HepG2 (cell line): ENCODE measurements around the gene HEY2. TPM values are rescaled to one million over a fixed set of nuclear protein-coding genes. Genes with fewer than 3 reads are reported as not detected.

Source experiments
- ATAC-seq: fragments of 200-7000 bp; cut with Tn5 transposase; 3 replicates; pipeline ENCODE4 v1.9.1; 2020; ENCODE audit warnings: mild to moderate bottlenecking, moderate library complexity
- BruUV-seq: library from RNA; stranded (reverse); fragments of 400-500 nt; replicated peaks from 2 replicates; lab custom pipeline; 2021; lab: Mats Ljungman, UMichigan
- CTCF ChIA-PET: fragments of 300-600 bp; formaldehyde crosslinking; extraction: SDS; loops from one replicate; lab custom pipeline; 2021; ENCODE audit warnings: low total read pairs, inconsistent platforms, low intra/inter-chr PET ratio; lab: Yijun Ruan, JAX
- POLR2A ChIA-PET: fragments of 350-600 bp; sonication (Branson Sonifier 250); formaldehyde crosslinking; loops from one replicate; lab custom pipeline; 2020; ENCODE audit warnings: antibody characterized with exemption, inconsistent platforms; lab: Yijun Ruan, JAX
- DNase-seq: peaks from one replicate; pipeline ENCODE4 v3.0.0-alpha.2; 2015; ENCODE audit warnings: low spot score
- FAIRE-seq: peaks from 3 replicates; lab custom pipeline; 2011; peaks lifted over from hg19 to GRCh38; lab: Jason Lieb, UNC
- H2AFZ ChIP-seq: one replicate; pipeline ENCODE4 v1.6.1; 2011; ENCODE audit warnings: low read length, inconsistent platforms
- H3K27ac ChIP-seq: fragments of 300-600 bp; 3 replicates; pipeline ENCODE4 v1.8.0; 2011; ENCODE audit warnings: mixed run types, mild to moderate bottlenecking, mixed read lengths, low read length, inconsistent platforms; ENCODE audit not compliant: insufficient read depth; ENCODE audit errors: extremely low read length
- H3K27me3 ChIP-seq, 2 experiments: fragments of 200-600 bp in 1 of 2; 2 replicates in 1 of 2; 3 replicates in 1 of 2; pipeline versions ENCODE4 v1.6.0 to v1.8.0; 2011; ENCODE audit warnings: low read length in 2 of 2, mild to moderate bottlenecking in 2 of 2, moderate library complexity in 2 of 2, inconsistent platforms in 1 of 2; ENCODE audit not compliant: insufficient read depth in 2 of 2, control insufficient read depth in 1 of 2
- H3K36me3 ChIP-seq, 2 experiments: fragments of 200-600 bp in 1 of 2; replicated peaks in 1 of 2; 2 replicates in 1 of 2; 3 replicates in 1 of 2; pipeline versions ENCODE4 v1.5.1 to v1.8.0; 2011; ENCODE audit warnings: low read length in 2 of 2, inconsistent platforms in 1 of 2; ENCODE audit not compliant: insufficient read depth in 2 of 2, control insufficient read depth in 1 of 2
- H3K4me1 ChIP-seq: 2 replicates; pipeline ENCODE4 v1.5.1; 2012; ENCODE audit warnings: low read length, inconsistent platforms; ENCODE audit not compliant: insufficient read depth
- H3K4me2 ChIP-seq: 2 replicates; pipeline ENCODE4 v1.6.0; 2011; ENCODE audit warnings: low read depth, low read length, inconsistent platforms
- H3K4me3 ChIP-seq, 3 experiments: fragments of 200-600 bp in 1 of 3; sonication (generic), shearing (Covaris generic) in 1 of 3; replicated peaks in 1 of 3; 2 replicates each; pipeline ENCODE4 v1.5.1; 2011 to 2016; ENCODE audit warnings: low read length in 3 of 3, inconsistent platforms in 2 of 3, low read depth in 2 of 3, mild to moderate bottlenecking in 2 of 3, control low read depth in 1 of 3, mixed read lengths in 1 of 3; ENCODE audit not compliant: insufficient read depth in 1 of 3
- H3K79me2 ChIP-seq: one replicate; pipeline ENCODE4 v1.6.1; 2011; ENCODE audit warnings: low read length, inconsistent platforms; ENCODE audit not compliant: insufficient read depth
- H3K9ac ChIP-seq: 2 replicates; pipeline ENCODE4 v1.6.0; 2011; ENCODE audit warnings: mild to moderate bottlenecking, low read depth, low read length, inconsistent platforms; ENCODE audit not compliant: insufficient read depth
- H3K9me3 ChIP-seq: 2 replicates; pipeline ENCODE4 v1.5.1; 2012; ENCODE audit warnings: mild to moderate bottlenecking, low read length
- H4K20me1 ChIP-seq: 2 replicates; pipeline ENCODE4 v1.6.0; 2011; ENCODE audit warnings: inconsistent platforms, mild to moderate bottlenecking, low read length, moderate library complexity; ENCODE audit not compliant: insufficient read depth
- ARNT2 ChIP-seq: sonication (generic); formaldehyde crosslinking; IDR thresholded peaks from 2 replicates; pipeline ENCODE4 v1.8.0; 2022; ENCODE audit warnings: mild to moderate bottlenecking, low read depth, missing genetic modification reagents, moderate library complexity
- BORCS8-MEF2B ChIP-seq: sonication (generic); formaldehyde crosslinking; IDR thresholded peaks from 2 replicates; pipeline ENCODE4 v1.8.0; 2022; ENCODE audit warnings: mild to moderate bottlenecking, missing genetic modification reagents
- BRF2 ChIP-seq: sonication (generic); formaldehyde crosslinking; IDR thresholded peaks from 2 replicates; pipeline ENCODE4 v1.8.1; 2022; ENCODE audit warnings: mild to moderate bottlenecking, missing genetic modification reagents
- CBX1 ChIP-seq: IDR thresholded peaks from one replicate; pipeline ENCODE4 v1.6.1; 2016; ENCODE audit warnings: antibody characterized with exemption, low read depth
- CBX2 ChIP-seq, 2 experiments: fragments of 200-600 bp in 1 of 2; sonication (generic); formaldehyde crosslinking in 1 of 2; IDR thresholded peaks; 2 replicates each; pipeline versions ENCODE4 v1.7.0 to v1.8.1; 2018 to 2022; ENCODE audit warnings: low read depth in 2 of 2, low read length in 1 of 2, mild to moderate bottlenecking in 1 of 2, missing genetic modification reagents in 1 of 2
- GZF1 ChIP-seq: sonication (generic); formaldehyde crosslinking; IDR thresholded peaks from 2 replicates; pipeline ENCODE4 v1.5.1; 2020; ENCODE audit warnings: mild to moderate bottlenecking, missing genetic modification reagents
- HNRNPLL ChIP-seq: fragments of 200-400 bp; formaldehyde crosslinking; IDR thresholded peaks from 2 replicates; pipeline ENCODE4 v1.6.1; 2017; ENCODE audit warnings: mild to moderate bottlenecking, low read depth, low read length; ENCODE audit not compliant: poor library complexity, severe bottlenecking
- MLX ChIP-seq: IDR thresholded peaks from 2 replicates; pipeline ENCODE4 v1.6.1; 2016
- NFKB2 ChIP-seq: sonication (generic); formaldehyde crosslinking; IDR thresholded peaks from 2 replicates; pipeline ENCODE4 v1.4.0; 2020; ENCODE audit warnings: missing genetic modification reagents, borderline replicate concordance
- SRSF1 ChIP-seq: fragments of 200-400 bp; formaldehyde crosslinking; optimal IDR thresholded peaks from 2 replicates; pipeline ENCODE3; 2017; ENCODE audit warnings: mild to moderate bottlenecking, low read depth, low read length, moderate library complexity
- SRY ChIP-seq: sonication (generic); formaldehyde crosslinking; IDR thresholded peaks from 2 replicates; pipeline ENCODE4 v1.8.0; 2022; ENCODE audit warnings: mild to moderate bottlenecking, missing genetic modification reagents
- STAT5B ChIP-seq: sonication (generic); formaldehyde crosslinking; IDR thresholded peaks from 2 replicates; pipeline ENCODE4 v1.4.0; 2020; ENCODE audit warnings: missing genetic modification reagents
- TOPORS ChIP-seq: sonication (generic); formaldehyde crosslinking; IDR thresholded peaks from 2 replicates; pipeline ENCODE4 v1.8.0; 2023; ENCODE audit warnings: mild to moderate bottlenecking, missing genetic modification reagents
- TSC22D2 ChIP-seq: sonication (generic); formaldehyde crosslinking; IDR thresholded peaks from 2 replicates; pipeline ENCODE4 v1.5.1; 2020; ENCODE audit warnings: missing genetic modification reagents, mild to moderate bottlenecking, borderline replicate concordance
- ZFX ChIP-seq: sonication (generic); formaldehyde crosslinking; IDR thresholded peaks from 2 replicates; pipeline ENCODE4 v1.4.0; 2020; ENCODE audit warnings: mild to moderate bottlenecking, low read depth, missing genetic modification reagents, moderate library complexity
- ZFY ChIP-seq: sonication (generic); formaldehyde crosslinking; IDR thresholded peaks from 2 replicates; pipeline ENCODE4 v1.4.0; 2020; ENCODE audit warnings: missing genetic modification reagents
- ZNF572 ChIP-seq: sonication (generic); formaldehyde crosslinking; IDR thresholded peaks from 2 replicates; pipeline ENCODE4 v1.5.1; 2020; ENCODE audit warnings: mild to moderate bottlenecking, missing genetic modification reagents
- ZNF576 ChIP-seq: sonication (generic); formaldehyde crosslinking; IDR thresholded peaks from 2 replicates; pipeline ENCODE4 v1.4.0; 2020; ENCODE audit warnings: mild to moderate bottlenecking, missing genetic modification reagents
- WGBS: methylation state at CpG from one replicate; pipeline ENCODE4 v1.1.6; 2017; ENCODE audit warnings: low lambda C conversion rate; 5-methylcytosine and 5-hydroxymethylcytosine counted together
- in situ Hi-C: cut with HindIII; loops from 2 replicates; pipeline ENCODE4 v1.10.0; 2017; ENCODE audit warnings: low pct_unique_long_range_greater_than_20kb; ENCODE audit not compliant: extremely low pct_ligation_motif_present
- intact Hi-C: fragments of 100-400 bp; cut with micrococcal nuclease; formaldehyde crosslinking; loops from one replicate; pipeline ENCODE4 v1.10.0; 2022; ENCODE audit not compliant: unreplicated experiment
- polyA plus RNA-seq, 8 experiments: library from polyadenylated mRNA; depleted of rRNA in 3 of 8; stranded (reverse) in 7 of 8; unstranded in 1 of 8; fragments of >200 nt; fragmentation: Illumina TruSeq in 4 of 8; extraction: Trizol in 4 of 8; gene quantifications; 2 replicates each; pipeline versions ENCODE4 v1.2.1 to v1.2.3, GENCODE V29; 2011 to 2016; ENCODE audit warnings: low read depth in 4 of 8, missing spikeins in 1 of 8, mixed read lengths in 1 of 8; ENCODE audit not compliant: insufficient read depth in 1 of 8
- total RNA-seq, 5 experiments: library from RNA; depleted of rRNA; stranded (reverse); fragments of >200 nt; fragmentation: Illumina TruSeq; extraction: Trizol; gene quantifications; 2 replicates each; pipeline ENCODE4 v1.2.3, GENCODE V29; 2016; ENCODE audit warnings: low read depth in 1 of 5

HEY2 gene
- total and polyA plus RNA-seq, 2 of the 13 experiments (the other 11 are each of a cell fraction or from before 2014, with no cell fraction given) = 0.04 TPM

GRCh38 chr6:125746731-125747588 is 2.5 kb upstream of the HEY2 start (continued):
- TF ChIP-seq GZF1 = peak; percentile 97
- TF ChIP-seq TSC22D2 = no peak
- TF ChIP-seq ZNF572 = no peak
- TF ChIP-seq CBX1 = no peak
- TF ChIP-seq NFKB2 = no peak
- TF ChIP-seq STAT5B (CRISPR knock-in tag) = no peak
- no peak for TF ChIP-seq MLX (CRISPR knock-in tag)
- TF ChIP-seq, all 625 proteins: peak for 22

- 3% methylated on average over 43 of the region's 76 CpGs for WGBS
- TF ChIP-seq ZNF576 = no peak
- peak; percentile 51 for TF ChIP-seq SRSF1
- TF ChIP-seq ZFY (CRISPR knock-in tag) = no peak
- TF ChIP-seq ARNT2 (CRISPR knock-in tag) = peak; percentile 44; the same call in 1 of the 2 replicates
- peak; percentile 25; the same call in 1 of the 2 replicates for TF ChIP-seq BORCS8-MEF2B (CRISPR knock-in tag)
- 0 out of 2 replicates have a peak, but pooled peaks have one; percentile 3 for TF ChIP-seq SRY (CRISPR knock-in tag)
- TF ChIP-seq ZFX (CRISPR knock-in tag) = peak; percentile 45
- peak; percentile 45 for TF ChIP-seq HNRNPLL
- TF ChIP-seq CBX2 (IDR thresholded peaks at IDR 0.05; ENCODE audit: low read depth, low read length) = no peak
- TF ChIP-seq CBX2 (CRISPR knock-in tag; IDR thresholded peaks at IDR 0.05; ENCODE audit: low read depth) = peak; percentile 97
- TF ChIP-seq TOPORS (CRISPR knock-in tag) = 0 out of 2 replicates have a peak, but pooled peaks have one; percentile 19
- TF ChIP-seq BRF2 (CRISPR knock-in tag) = 0 out of 2 replicates have a peak, but pooled peaks have one; percentile 15
Measured at GRCh38 chr6:125747589-125748405, 1.6 kb upstream of the HEY2 start.

More at GRCh38 chr6:125747589-125748405, 1.6 kb upstream of the HEY2 start:
- BruUV-seq = no TSS peak
- FAIRE-seq (no peak), ATAC-seq (peak; percentile 48), DNase-seq (no peak)
- Histone ChIP-seq H2AFZ (no peak overlapping the region), H3K4me1 (peaks cover 46% of the 10 kb centered on the region), H3K27ac (no peak overlapping the region), H3K79me2 (no peaks in the 10 kb centered on the region), H3K4me3 (peak overlapping the region; percentile 61 to 86 (median 65)), H3K27me3 (peaks cover 3 to 60% of the 10 kb centered on the region in 2 experiments; a peak in 4 of 5 replicates), H3K36me3 (no peaks in the 10 kb centered on the region), H4K20me1 (no peaks in the 10 kb centered on the region), H3K9ac (peak overlapping the region; percentile 36), H3K9me3 (no peaks in the 10 kb centered on the region), H3K4me2 (peak overlapping the region; percentile 95)
- in situ Hi-C loops = loop anchor here (10.0 kb wide), 1 partner anchor 233 kb away; no protein-coding TSS in a partner anchor
- intact Hi-C loops = no loop called here
- CTCF ChIA-PET = no interaction called here
- POLR2A ChIA-PET = interaction anchor here (0.7 to 1.2 kb wide), 2 partner anchors 42 kb away, joined by 3 read pairs; no protein-coding TSS in a partner anchor
